OCI-LY1 (cell line): ENCODE measurements around the gene RNASEH2B.

Experiments
- H2AFZ ChIP-seq: fragments of 200-600 bp; sonication (generic), shearing (Covaris generic); 2 replicates; pipeline ENCODE4 v1.6.0; 2014; ENCODE audit warnings: antibody characterized with exemption, mild to moderate bottlenecking, low read length
- H3F3A ChIP-seq: fragments of 200-600 bp; sonication (generic), shearing (Covaris generic); 2 replicates; pipeline ENCODE4 v1.6.0; 2014; ENCODE audit warnings: mild to moderate bottlenecking, antibody characterized with exemption, low read length, moderate library complexity; ENCODE audit not compliant: insufficient read depth
- H3K27ac ChIP-seq: fragments of 200-600 bp; sonication (generic); 2 replicates; pipeline ENCODE4 v1.5.1; 2014; ENCODE audit warnings: low read length, mixed run types, mild to moderate bottlenecking, low read depth; ENCODE audit not compliant: poor library complexity, severe bottlenecking
- H3K27me3 ChIP-seq: fragments of 200-600 bp; sonication (generic); 2 replicates; pipeline ENCODE4 v1.6.0; 2014; ENCODE audit warnings: antibody characterized with exemption, mild to moderate bottlenecking, low read length, moderate library complexity; ENCODE audit not compliant: insufficient read depth
- H3K36me3 ChIP-seq: fragments of 200-600 bp; sonication (generic); 2 replicates; pipeline ENCODE4 v1.6.1; 2014; ENCODE audit warnings: mild to moderate bottlenecking, antibody characterized with exemption, low read length, moderate library complexity, mixed read lengths; ENCODE audit not compliant: insufficient read depth
- H3K4me1 ChIP-seq: fragments of 200-600 bp; sonication (generic); 2 replicates; pipeline ENCODE4 v1.5.1; 2014; ENCODE audit warnings: mild to moderate bottlenecking, low read length, moderate library complexity; ENCODE audit not compliant: insufficient read depth, severe bottlenecking
- H3K4me2 ChIP-seq: fragments of 200-600 bp; sonication (generic), shearing (Covaris generic); 2 replicates; pipeline ENCODE4 v1.6.1; 2014; ENCODE audit warnings: low read length
- H3K4me3 ChIP-seq: fragments of 200-600 bp; sonication (generic); 2 replicates; pipeline ENCODE4 v1.5.1; 2014; ENCODE audit warnings: low read length, low read depth, mild to moderate bottlenecking, mixed read lengths; ENCODE audit not compliant: poor library complexity, severe bottlenecking
- H3K79me2 ChIP-seq: fragments of 200-600 bp; shearing (Covaris generic); 2 replicates; pipeline ENCODE4 v1.6.1; 2016; ENCODE audit warnings: mixed run types, low read length, mixed read lengths; ENCODE audit not compliant: insufficient read depth
- H3K9ac ChIP-seq: fragments of 200-600 bp; sonication (generic), shearing (Covaris generic); 2 replicates; pipeline ENCODE4 v1.6.1; 2014; ENCODE audit warnings: mild to moderate bottlenecking, low read length, mixed read lengths
- H3K9me2 ChIP-seq: fragments of 200-600 bp; sonication (generic), shearing (Covaris generic); 2 replicates; pipeline ENCODE4 v1.6.1; 2014; ENCODE audit warnings: low read depth, mild to moderate bottlenecking, low read length, mixed read lengths
- H3K9me3 ChIP-seq: fragments of 200-600 bp; shearing (Covaris generic); 2 replicates; pipeline ENCODE4 v1.6.1; 2014; ENCODE audit warnings: low read length, mixed read lengths
- H4K20me1 ChIP-seq: fragments of 200-600 bp; sonication (generic), shearing (Covaris generic); 2 replicates; pipeline ENCODE4 v1.6.0; 2016; ENCODE audit warnings: mild to moderate bottlenecking, low read length; ENCODE audit not compliant: insufficient read depth
- EZH2 ChIP-seq: fragments of 200-600 bp; sonication (generic), shearing (Covaris generic); IDR thresholded peaks from 2 replicates; pipeline ENCODE4 v1.8.0; 2017; ENCODE audit warnings: borderline replicate concordance, mixed run types, mild to moderate bottlenecking, antibody characterized with exemption, low read length, moderate library complexity, mixed read lengths
- TF ChIP-seq, protein P1 (sequence below): fragments of 200-600 bp; sonication (generic), shearing (Covaris generic); IDR thresholded peaks from 2 replicates; pipeline ENCODE4 v1.5.1; 2017; ENCODE audit warnings: mild to moderate bottlenecking, antibody characterized with exemption, low read length, moderate library complexity, mixed read lengths

Gene RNASEH2B

DNA sequence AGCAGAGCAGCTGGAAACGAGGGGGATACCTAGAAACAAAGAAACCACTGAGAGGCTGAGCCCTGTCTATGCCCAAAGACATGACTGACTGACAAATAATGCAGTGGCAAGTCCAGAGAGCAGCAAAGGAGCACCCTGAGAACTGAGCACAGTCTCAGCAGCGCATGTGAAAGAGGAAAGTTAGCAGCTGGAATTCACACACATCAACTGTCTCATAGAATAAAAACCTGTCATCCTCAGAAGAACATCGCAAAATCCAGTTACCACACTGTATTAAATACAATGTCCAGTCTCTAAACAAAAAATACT lies 42.0 kb upstream of the RNASEH2B start:
- H3K27me3 ChIP-seq = no peaks in the 10 kb centered on the region
- no peaks in the 10 kb centered on the region for H3K36me3 ChIP-seq
- no peaks in the 10 kb centered on the region for H4K20me1 ChIP-seq
- no peak overlapping the region for H3K4me3 ChIP-seq
- H3K4me1 ChIP-seq = peaks cover 10% of the 10 kb centered on the region
- H3K27ac ChIP-seq = no peak overlapping the region
- no peaks in the 10 kb centered on the region for H3F3A ChIP-seq
- no peaks in the 10 kb centered on the region for H3K9me2 ChIP-seq
- peaks cover under 1% of the 10 kb centered on the region; the same call in 1 of the 2 replicates for H3K9me3 ChIP-seq
- H3K4me2 ChIP-seq = no peak overlapping the region
- TF ChIP-seq EZH2 = no peak
- TF ChIP-seq, protein P1, sequence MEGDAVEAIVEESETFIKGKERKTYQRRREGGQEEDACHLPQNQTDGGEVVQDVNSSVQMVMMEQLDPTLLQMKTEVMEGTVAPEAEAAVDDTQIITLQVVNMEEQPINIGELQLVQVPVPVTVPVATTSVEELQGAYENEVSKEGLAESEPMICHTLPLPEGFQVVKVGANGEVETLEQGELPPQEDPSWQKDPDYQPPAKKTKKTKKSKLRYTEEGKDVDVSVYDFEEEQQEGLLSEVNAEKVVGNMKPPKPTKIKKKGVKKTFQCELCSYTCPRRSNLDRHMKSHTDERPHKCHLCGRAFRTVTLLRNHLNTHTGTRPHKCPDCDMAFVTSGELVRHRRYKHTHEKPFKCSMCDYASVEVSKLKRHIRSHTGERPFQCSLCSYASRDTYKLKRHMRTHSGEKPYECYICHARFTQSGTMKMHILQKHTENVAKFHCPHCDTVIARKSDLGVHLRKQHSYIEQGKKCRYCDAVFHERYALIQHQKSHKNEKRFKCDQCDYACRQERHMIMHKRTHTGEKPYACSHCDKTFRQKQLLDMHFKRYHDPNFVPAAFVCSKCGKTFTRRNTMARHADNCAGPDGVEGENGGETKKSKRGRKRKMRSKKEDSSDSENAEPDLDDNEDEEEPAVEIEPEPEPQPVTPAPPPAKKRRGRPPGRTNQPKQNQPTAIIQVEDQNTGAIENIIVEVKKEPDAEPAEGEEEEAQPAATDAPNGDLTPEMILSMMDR = no peak
- H3K79me2 ChIP-seq = no peaks in the 10 kb centered on the region
- H2AFZ ChIP-seq = peak overlapping the region; percentile 22; the same call in 1 of the 2 replicates
- no peak overlapping the region for H3K9ac ChIP-seq

DNA sequence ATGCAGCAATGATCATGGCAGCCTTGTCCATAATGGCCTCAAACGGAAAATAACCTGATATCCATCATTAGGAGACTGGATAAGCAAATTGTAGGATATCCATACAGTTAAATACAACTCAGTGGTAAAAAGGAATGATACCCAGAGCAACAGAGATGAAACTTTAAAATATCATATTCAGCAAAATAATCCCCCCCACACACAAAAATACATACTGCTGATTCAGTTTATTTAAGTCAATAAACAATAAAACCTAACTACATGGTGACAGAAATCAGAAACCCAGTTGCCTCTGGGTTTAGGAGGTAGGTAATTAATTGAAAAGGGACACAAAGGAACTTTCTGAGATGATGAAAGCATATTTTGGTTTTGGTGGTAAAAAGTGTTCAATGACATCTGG lies 38.2 kb upstream of the RNASEH2B start:
- no peaks in the 10 kb centered on the region for H3K79me2 ChIP-seq
- no peak overlapping the region for H3K4me2 ChIP-seq
- no peak overlapping the region for H3K9ac ChIP-seq
- no peaks in the 10 kb centered on the region for H3K36me3 ChIP-seq
- TF ChIP-seq EZH2 = no peak
- TF ChIP-seq, protein P1 = no peak
- no peak overlapping the region for H3K4me3 ChIP-seq
- H3K4me1 ChIP-seq = peaks cover 5% of the 10 kb centered on the region
- H3F3A ChIP-seq = no peaks in the 10 kb centered on the region
- H3K9me2 ChIP-seq = no peaks in the 10 kb centered on the region
- no peaks in the 10 kb centered on the region for H4K20me1 ChIP-seq
- H2AFZ ChIP-seq = no peak overlapping the region
- H3K9me3 ChIP-seq = no peaks in the 10 kb centered on the region
- H3K27ac ChIP-seq = no peak overlapping the region
- no peaks in the 10 kb centered on the region for H3K27me3 ChIP-seq

DNA sequence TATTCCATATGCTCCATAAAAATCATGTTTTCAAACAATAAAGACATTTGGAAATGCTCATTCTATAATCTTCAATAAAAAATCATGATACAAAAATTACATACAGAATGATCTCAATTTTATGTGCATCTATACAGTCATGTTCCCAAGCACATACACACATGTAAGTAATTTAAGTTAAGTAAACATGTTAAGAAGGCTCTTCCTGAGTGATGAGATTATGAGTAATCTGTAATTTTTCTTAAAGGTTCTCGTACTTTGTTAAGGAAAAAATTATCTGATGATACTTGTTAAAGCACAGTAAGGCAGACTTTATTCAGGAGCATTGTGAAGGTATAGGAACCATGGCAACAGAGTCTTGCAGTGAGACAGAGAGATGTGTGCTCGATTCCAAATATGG lies 36.1 kb upstream of the RNASEH2B start:
- no peaks in the 10 kb centered on the region for H4K20me1 ChIP-seq
- H3F3A ChIP-seq = no peaks in the 10 kb centered on the region
- H3K4me3 ChIP-seq = no peak overlapping the region
- no peaks in the 10 kb centered on the region for H3K9me2 ChIP-seq
- H2AFZ ChIP-seq = no peak overlapping the region
- H3K4me2 ChIP-seq = no peak overlapping the region
- no peaks in the 10 kb centered on the region for H3K36me3 ChIP-seq
- no peaks in the 10 kb centered on the region for H3K9me3 ChIP-seq
- no peaks in the 10 kb centered on the region for H3K27me3 ChIP-seq
- H3K79me2 ChIP-seq = no peaks in the 10 kb centered on the region
- TF ChIP-seq, protein P1 = no peak
- TF ChIP-seq EZH2 = no peak
- H3K9ac ChIP-seq = no peak overlapping the region
- no peaks in the 10 kb centered on the region for H3K4me1 ChIP-seq
- no peak overlapping the region for H3K27ac ChIP-seq
